DMS153 (cell line): ENCODE results near the gene SREK1.

ENCODE experiments used
- DNase-seq: peaks from one replicate; lab custom pipeline; 2025; lab: John Stamatoyannopoulos, UW

The SREK1 gene

GRCh38 chr5:66164044-66164790 is 20.1 kb downstream of the SREK1 start:
- no peak for DNase-seq

DNA sequence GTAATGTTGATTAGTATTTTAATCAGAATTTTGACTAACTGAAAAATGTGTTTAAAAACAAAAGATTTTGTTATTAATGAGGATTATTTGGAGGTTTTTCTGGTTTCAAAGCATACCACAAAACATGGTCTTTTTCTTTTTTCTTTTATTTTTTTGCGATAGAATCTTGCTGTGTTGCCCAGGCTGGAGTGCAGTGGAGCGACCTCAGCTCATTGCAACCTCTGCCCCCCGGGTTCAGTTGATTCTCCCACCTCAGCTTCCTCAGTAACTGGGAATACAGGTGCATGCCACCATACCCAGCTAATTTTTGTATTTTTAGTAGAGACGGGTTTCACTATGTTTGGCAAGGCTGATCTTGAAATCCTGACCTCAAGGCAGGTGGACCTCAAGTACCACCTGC is 24.1 kb downstream of the SREK1 start:
- no peak for DNase-seq

GRCh38 chr5:66169534-66169933 is 25.4 kb downstream of the SREK1 start:
- no peak for DNase-seq

- no peak for DNase-seq
Observed at GRCh38 chr5:66170195-66170919, 26.3 kb downstream of the SREK1 start.

DNA sequence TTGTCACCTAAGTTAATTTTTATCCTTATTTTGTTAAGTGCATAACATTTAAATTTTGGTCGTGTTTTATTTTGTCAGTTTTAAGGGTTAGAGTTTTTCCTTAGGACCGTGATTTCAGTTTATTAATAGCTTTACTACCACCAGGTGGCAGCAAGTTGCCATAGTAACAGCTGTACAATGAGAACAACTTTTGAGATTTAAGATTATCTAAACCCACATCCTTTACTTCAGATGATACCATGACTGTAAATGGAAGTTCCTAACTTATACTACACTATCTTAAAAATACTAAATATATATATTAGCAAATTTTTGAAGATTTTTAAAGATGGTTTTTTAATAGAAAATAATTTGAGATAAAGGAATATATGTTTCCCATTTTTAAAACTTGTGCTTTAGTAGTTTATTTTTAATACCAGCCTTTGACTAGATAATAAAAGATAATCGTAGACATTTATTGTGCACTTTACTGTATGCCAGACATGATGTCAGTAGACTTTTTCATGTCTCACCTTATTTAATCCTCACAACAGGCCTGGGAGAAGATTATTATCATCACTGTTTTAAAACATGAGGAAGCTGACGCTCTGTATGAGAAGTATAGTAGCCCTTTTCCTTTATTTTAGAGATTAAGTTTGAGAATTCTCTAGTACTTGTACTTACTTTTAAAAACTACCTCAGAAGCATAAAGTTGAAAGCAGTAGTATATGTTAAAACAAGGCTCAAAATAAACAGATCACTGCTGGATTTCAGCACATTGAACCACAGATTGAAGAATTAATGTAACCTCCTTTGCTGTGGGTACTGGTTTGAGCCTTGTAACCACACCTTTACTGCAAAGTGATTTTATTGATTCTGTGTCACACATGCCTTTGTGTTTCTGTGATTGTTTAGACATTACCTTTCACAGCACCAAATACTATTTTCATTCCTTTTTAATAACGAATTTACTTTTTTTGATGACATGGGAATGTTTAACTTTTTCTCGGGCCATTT is 27.5 kb downstream of the SREK1 start:
- no peak for DNase-seq

DNA sequence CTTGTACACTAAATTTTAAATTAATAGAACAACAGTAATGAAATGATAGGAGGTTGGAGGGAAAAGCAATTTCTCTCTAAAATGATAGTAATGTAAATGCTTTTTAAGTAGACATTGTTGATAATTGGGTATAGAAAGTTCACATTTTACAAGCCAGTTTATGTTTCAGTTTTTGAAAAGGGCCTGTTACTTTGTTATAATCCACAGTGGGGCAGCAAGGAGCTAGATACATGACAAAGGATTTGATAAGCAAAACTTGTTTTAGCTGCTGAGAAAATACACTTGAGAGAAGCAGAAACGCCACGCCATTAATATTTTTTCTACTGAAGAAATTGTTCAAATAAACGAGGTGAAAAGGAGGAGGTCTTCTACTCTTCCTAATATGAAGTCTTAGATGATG is 30.2 kb downstream of the SREK1 start:
- DNase-seq = no peak

DNA sequence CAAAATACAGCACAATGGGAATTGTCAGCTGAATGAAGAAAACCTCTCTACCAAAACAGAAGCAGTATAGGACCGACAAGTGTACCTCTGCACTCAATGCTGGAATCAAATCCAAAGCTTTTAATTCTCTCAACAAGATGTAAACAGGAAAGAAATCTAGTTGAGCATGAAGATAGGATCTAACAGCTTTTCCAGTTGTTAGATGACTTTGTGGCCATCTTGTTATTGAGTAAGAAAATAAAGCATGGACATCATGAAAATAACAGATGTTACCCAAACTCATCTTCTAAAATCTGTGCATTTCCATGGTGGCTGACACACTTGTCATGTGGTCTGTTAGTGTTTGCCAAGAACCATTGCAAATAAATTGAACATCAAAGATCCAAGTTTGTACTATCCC is 34.7 kb downstream of the SREK1 start:
- DNase-seq = no peak

DNA sequence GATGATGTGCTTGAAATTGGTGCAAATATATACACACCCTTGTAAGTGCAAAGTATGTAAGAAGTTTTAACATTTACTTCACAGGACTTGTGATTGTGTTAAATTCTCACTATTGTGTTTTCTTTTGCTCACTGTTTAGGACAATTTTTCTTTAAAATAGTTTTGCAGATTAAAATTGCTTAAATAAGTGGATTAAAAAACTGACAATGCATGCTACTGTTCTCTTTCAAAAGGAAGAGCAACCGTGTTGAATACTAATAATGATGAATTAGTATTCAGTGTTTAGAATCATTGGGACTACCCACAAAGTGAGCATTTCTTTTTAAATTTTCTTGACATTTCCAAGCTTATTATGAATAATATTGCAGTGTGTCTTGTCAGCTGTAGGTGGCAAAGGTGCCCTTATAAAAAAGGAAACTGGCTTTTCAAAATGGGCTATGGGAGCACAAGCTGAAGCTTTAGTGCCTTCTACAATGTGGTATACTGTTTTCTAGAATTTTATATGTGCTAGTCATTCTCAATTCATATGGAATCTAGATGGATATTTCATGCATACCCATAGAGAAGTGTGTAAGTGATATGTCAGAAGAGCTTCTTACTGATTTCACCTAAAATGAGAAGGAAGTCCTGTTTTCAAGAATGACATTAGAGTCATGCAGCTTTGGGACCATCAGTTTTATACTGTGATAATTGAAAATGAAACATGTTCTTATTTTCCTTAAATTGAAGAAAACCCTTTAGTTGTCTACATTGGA is 35.4 kb downstream of the SREK1 start:
- no peak for DNase-seq

GRCh38 chr5:66180282-66181155 is 36.4 kb downstream of the SREK1 start:
- DNase-seq = no peak

- no peak for DNase-seq
Observed at GRCh38 chr5:66186108-66186507, 42.0 kb downstream of the SREK1 start.

DNA sequence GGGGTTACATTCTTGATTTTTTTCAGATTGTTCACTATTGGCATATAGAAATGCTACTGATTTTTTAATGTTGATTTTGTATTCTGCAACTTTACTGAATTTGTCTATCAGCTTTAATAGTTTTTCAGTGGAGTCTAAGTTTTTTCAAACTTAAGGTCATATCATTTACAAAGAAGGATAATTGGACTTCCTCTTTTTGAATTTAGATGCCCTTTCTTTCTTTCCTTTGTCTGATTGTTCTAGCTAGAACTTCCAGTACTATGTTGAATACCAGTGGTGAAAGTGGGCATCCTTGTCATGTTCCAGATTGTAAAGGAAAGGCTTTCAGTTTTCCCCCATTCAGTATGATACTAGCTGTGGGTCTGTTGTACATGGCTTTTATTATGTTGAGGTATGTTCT is 49.3 kb downstream of the SREK1 start:
- no peak for DNase-seq

GRCh38 chr5:66197764-66198405 is 53.8 kb downstream of the SREK1 start:
- DNase-seq = no peak

DNA sequence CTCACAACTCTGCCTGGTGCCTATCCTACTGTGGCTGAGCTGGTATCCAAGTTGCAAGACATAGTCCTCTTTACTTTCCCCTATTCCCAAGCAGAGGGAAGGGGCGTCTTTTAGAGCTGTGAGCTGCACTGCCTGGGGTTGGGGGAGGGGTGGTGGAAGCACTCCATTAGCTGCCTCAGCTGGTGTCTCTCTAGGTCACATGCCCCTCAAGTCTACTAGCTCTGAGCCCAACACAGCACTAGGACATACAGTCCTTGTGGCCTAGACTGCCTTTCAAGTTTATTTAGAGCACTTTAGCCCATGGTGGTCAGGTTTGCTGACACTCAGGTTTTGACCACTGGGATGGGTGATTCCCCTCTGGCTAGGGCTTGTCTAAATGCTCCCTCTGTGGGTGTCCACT is 54.7 kb downstream of the SREK1 start:
- no peak for DNase-seq

GRCh38 chr5:66203531-66203930 is 59.4 kb downstream of the SREK1 start:
- no peak for DNase-seq

- DNase-seq = no peak
Observed at GRCh38 chr5:66206465-66206864, 62.4 kb downstream of the SREK1 start.

DNA sequence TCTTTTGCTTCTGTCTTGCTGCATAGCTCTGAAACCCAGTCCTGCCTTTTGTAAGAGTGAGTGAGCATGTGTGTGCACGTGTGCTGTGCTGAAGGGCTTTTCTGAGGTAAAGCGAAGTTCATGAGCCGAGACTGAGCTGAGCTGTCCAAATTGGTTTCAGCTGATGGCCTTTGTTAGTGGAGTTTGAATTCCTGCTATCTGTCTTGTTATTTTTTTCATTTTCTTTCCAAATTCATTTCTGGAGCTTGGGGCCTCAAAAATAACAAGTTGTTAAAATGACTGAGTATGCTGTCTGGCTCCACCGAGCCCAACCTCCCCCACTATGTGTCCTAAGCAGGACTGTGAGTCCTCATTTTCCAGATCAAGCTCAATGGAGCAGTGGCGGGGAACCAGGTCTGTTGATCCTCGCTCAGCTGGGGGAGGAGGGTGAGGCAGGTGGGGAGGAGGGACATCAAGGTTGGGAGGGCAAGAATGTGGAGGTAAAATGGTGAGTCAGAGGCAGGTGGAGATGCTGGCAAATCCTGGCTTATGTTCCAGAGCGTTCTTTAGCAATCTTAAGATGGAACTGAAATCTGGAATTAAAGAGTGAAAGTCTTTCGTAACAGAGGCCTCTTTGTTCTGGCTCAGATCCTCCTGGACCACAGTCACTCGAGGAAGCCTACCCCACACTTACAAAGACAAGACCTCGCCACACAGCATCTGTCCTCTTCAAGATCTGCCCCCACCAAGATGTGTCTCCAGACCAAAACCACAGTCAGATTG is 63.9 kb downstream of the SREK1 start:
- no peak for DNase-seq

DNA sequence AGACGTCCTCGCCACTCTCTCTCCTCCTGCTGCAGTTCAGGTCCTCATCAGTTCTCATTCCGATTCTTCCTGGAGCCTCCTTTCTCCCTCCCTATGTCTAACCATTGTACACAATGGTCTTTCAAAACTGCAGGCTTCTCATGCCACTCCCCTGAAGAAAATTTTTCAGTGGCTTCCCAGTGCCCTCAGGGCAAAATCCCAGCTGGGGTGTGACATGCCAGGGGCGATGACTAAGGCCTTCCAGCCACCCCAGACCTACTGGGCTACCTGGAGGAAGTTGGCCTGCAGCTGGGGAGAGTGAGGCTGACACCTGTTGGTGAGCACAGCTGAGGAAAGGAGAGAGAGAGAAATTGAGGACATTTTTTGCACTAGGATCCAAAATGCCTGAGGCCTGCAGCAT is 65.2 kb downstream of the SREK1 start:
- no peak for DNase-seq

- DNase-seq = no peak
Observed at GRCh38 chr5:66209794-66210193, 65.7 kb downstream of the SREK1 start.

- no peak for DNase-seq
Observed at GRCh38 chr5:66213533-66213932, 69.4 kb downstream of the SREK1 start.
